Smooth muscle cell (in vitro differentiated cells): ENCODE results near the gene GABBR2. TPM values are rescaled to one million over a fixed set of nuclear protein-coding genes. Genes with fewer than 3 reads are reported as not detected.

ENCODE experiments used
- DNase-seq: peaks from one replicate; lab custom pipeline; 2025; ENCODE audit not compliant: unreplicated experiment; lab: John Stamatoyannopoulos, UW
- H2AFZ ChIP-seq: fragments of 200-600 bp; sonication (generic); 2 replicates; pipeline ENCODE4 v1.6.0; 2016; ENCODE audit warnings: antibody characterized with exemption, low read depth, mild to moderate bottlenecking
- H3F3A ChIP-seq: fragments of 200-600 bp; sonication (generic); 2 replicates; pipeline ENCODE4 v1.6.0; 2017; ENCODE audit warnings: antibody characterized with exemption, low read depth
- H3K27ac ChIP-seq: fragments of 200-600 bp; sonication (generic); 2 replicates; pipeline ENCODE4 v1.5.1; 2016; ENCODE audit warnings: low read depth, mild to moderate bottlenecking
- H3K27me3 ChIP-seq: fragments of 200-600 bp; sonication (generic); 2 replicates; pipeline ENCODE4 v1.6.1; 2016; ENCODE audit warnings: low read depth, mild to moderate bottlenecking
- H3K36me3 ChIP-seq: fragments of 200-600 bp; sonication (generic); 2 replicates; pipeline ENCODE4 v1.5.1; 2016; ENCODE audit warnings: low read depth
- H3K4me1 ChIP-seq: fragments of 200-600 bp; sonication (generic); 2 replicates; pipeline ENCODE4 v1.5.1; 2016; ENCODE audit warnings: low read depth
- H3K4me2 ChIP-seq: fragments of 200-600 bp; sonication (generic); 2 replicates; pipeline ENCODE4 v1.6.0; 2016; ENCODE audit warnings: mild to moderate bottlenecking
- H3K4me3 ChIP-seq: fragments of 200-600 bp; sonication (generic); 2 replicates; pipeline ENCODE4 v1.5.1; 2016; ENCODE audit warnings: mild to moderate bottlenecking
- H3K79me2 ChIP-seq: fragments of 200-600 bp; sonication (generic); 2 replicates; pipeline ENCODE4 v1.6.0; 2016; ENCODE audit warnings: low read depth, mild to moderate bottlenecking
- H3K9ac ChIP-seq: fragments of 200-600 bp; sonication (generic); 2 replicates; pipeline ENCODE4 v1.6.0; 2016; ENCODE audit warnings: low read depth
- H3K9me3 ChIP-seq: fragments of 200-600 bp; sonication (generic); replicated peaks from 2 replicates; pipeline ENCODE4 v1.5.1; 2016; ENCODE audit warnings: low read depth
- H4K20me1 ChIP-seq: fragments of 200-600 bp; sonication (generic); 2 replicates; pipeline ENCODE4 v1.6.0; 2016; ENCODE audit warnings: low read depth
- CTCF ChIP-seq: fragments of 200-600 bp; sonication (generic); IDR thresholded peaks from 2 replicates; pipeline ENCODE4 v1.5.1; 2017; ENCODE audit warnings: borderline replicate concordance, mild to moderate bottlenecking, antibody characterized with exemption; ENCODE audit not compliant: insufficient read depth, poor library complexity, severe bottlenecking
- WGBS: methylation state at CpG from one replicate; pipeline ENCODE4 v1.1.7; 2016; ENCODE audit warnings: low lambda C conversion rate; 5-methylcytosine and 5-hydroxymethylcytosine counted together
- polyA plus RNA-seq: library from polyadenylated mRNA; unstranded; fragments of >200 nt; fragmentation: Nextera tagmentation; extraction: Ambion mirVana; gene quantifications from 2 replicates; pipeline ENCODE4 v1.2.1, GENCODE V29; 2016
- total RNA-seq: library from RNA; depleted of rRNA; stranded (reverse); fragments of >200 nt; gene quantifications from 2 replicates; pipeline ENCODE4 v1.2.3, GENCODE V29; 2014

Gene GABBR2
- total and polyA plus RNA-seq, 2 experiments from 2014 or later: 0.25 TPM; not detected in 1

- WGBS: 40% methylated on average over 5 of the region's 5 CpGs
- no peak overlapping the region for H2AFZ ChIP-seq
- no peak for TF ChIP-seq CTCF
Measured at GRCh38 chr9:98726735-98727134, 18.0 kb upstream of the GABBR2 start.

DNA sequence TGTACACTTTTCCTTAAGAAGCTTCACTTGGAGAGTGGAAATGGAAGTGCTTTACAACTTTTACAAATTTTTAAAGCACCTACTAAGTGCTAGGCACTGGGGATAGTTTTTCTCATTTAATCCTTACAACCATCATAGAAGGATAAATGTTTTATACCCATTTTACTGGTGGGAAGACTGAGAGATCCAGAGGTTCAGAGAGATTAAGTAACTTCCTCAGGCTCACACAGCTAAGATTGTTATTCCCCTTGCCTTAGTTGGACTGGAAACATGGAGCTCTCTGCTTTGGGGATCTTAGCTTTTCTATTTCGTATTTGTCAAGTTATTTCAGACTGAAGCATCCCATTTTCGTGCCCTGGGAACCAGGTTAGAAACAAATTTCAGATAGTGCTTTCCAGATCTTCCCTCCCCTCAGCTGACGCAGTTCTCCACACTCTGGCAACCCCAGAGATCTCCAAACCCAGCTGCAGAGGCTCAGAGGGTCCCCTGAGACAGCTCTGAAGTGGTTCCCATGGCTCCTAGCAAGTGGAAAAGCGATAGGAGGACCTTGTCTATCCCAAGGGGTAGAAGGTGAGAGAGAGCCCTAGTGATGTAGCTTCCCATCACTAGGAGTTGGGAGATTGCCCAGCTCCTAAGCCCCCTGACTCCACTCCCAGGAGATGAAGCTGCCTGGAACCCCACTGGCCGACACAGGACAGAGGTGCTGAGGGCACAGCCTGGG, 16.2 kb upstream of the GABBR2 start:
- Histone ChIP-seq H3K9me3 (no peaks in the 10 kb centered on the region), H3K4me3 (no peak overlapping the region), H4K20me1 (no peaks in the 10 kb centered on the region), H3K9ac (no peak overlapping the region), H3F3A (no peaks in the 10 kb centered on the region), H3K36me3 (no peaks in the 10 kb centered on the region), H3K79me2 (no peaks in the 10 kb centered on the region), H3K27ac (no peak overlapping the region), H3K4me2 (no peak overlapping the region), H3K4me1 (no peaks in the 10 kb centered on the region), H3K27me3 (peaks cover 35% of the 10 kb centered on the region), H2AFZ (no peak overlapping the region)
- no peak for TF ChIP-seq CTCF
- no peak for DNase-seq
- WGBS: 78% methylated on average over 5 of the region's 5 CpGs

More at GRCh38 chr9:98726735-98727134, 18.0 kb upstream of the GABBR2 start:
- Histone ChIP-seq H3K27ac (no peak overlapping the region), H4K20me1 (no peaks in the 10 kb centered on the region), H3K4me2 (no peak overlapping the region), H3K36me3 (no peaks in the 10 kb centered on the region), H3K27me3 (peaks cover 34% of the 10 kb centered on the region), H3F3A (no peaks in the 10 kb centered on the region), H3K4me1 (no peaks in the 10 kb centered on the region), H3K9ac (no peak overlapping the region), H3K79me2 (no peaks in the 10 kb centered on the region), H3K4me3 (no peak overlapping the region), H3K9me3 (no peaks in the 10 kb centered on the region)
- no peak for DNase-seq

- Histone ChIP-seq H3K27ac (no peak overlapping the region), H3K79me2 (no peaks in the 10 kb centered on the region), H3K9me3 (no peaks in the 10 kb centered on the region), H3K4me1 (no peaks in the 10 kb centered on the region), H3K36me3 (no peaks in the 10 kb centered on the region), H2AFZ (no peak overlapping the region), H3K4me3 (no peak overlapping the region), H3K4me2 (no peak overlapping the region), H4K20me1 (no peaks in the 10 kb centered on the region), H3K27me3 (peaks cover 63% of the 10 kb centered on the region), H3K9ac (no peak overlapping the region), H3F3A (no peaks in the 10 kb centered on the region)
- no peak for DNase-seq
- 96% methylated on average over 2 of the region's 2 CpGs for WGBS
- TF ChIP-seq CTCF: no peak
Measured at GRCh38 chr9:98721643-98722042, 12.9 kb upstream of the GABBR2 start.

GRCh38 chr9:98720402-98720801, 11.7 kb upstream of the GABBR2 start:
- Histone ChIP-seq H2AFZ (no peak overlapping the region), H3K4me3 (no peak overlapping the region), H3K9me3 (no peaks in the 10 kb centered on the region), H3K27me3 (peaks cover 72% of the 10 kb centered on the region), H3K4me1 (no peaks in the 10 kb centered on the region), H4K20me1 (no peaks in the 10 kb centered on the region), H3K4me2 (no peak overlapping the region), H3K27ac (no peak overlapping the region), H3F3A (no peaks in the 10 kb centered on the region), H3K79me2 (no peaks in the 10 kb centered on the region), H3K36me3 (no peaks in the 10 kb centered on the region), H3K9ac (no peak overlapping the region)
- no peak for DNase-seq
- TF ChIP-seq CTCF: no peak
- WGBS: 90% methylated on average over 4 of the region's 4 CpGs
